CD14-positive monocyte (primary cell): ENCODE results near the gene RBM10. TPM values are rescaled to one million over a fixed set of nuclear protein-coding genes. Genes with fewer than 3 reads are reported as not detected.

Source experiments
- DNase-seq, 3 donors: peaks; one replicate each; pipeline ENCODE4 v3.0.0-alpha.2; 2011 to 2022
- H2AFZ ChIP-seq: 2 replicates; pipeline ENCODE4 v1.6.0; 2012; ENCODE audit warnings: mild to moderate bottlenecking, low read depth, low read length, inconsistent platforms; ENCODE audit not compliant: insufficient read depth, poor library complexity, severe bottlenecking
- H3K27ac ChIP-seq, 2 donors: 1 replicate in 1 of 2; 2 replicates in 1 of 2; pipeline ENCODE4 v1.5.1; 2012 to 2013; ENCODE audit warnings: low read length in 2 of 2, control low read depth in 1 of 2, inconsistent platforms in 1 of 2, low read depth in 1 of 2, mild to moderate bottlenecking in 1 of 2
- H3K27me3 ChIP-seq, 2 donors: one replicate each; pipeline versions ENCODE4 v1.6.0 to v1.6.1; 2011 to 2013; ENCODE audit warnings: low read length in 2 of 2; ENCODE audit not compliant: control insufficient read depth in 2 of 2, insufficient read depth in 2 of 2
- H3K36me3 ChIP-seq, 2 donors: replicated peaks in 1 of 2; 1 replicate in 1 of 2; 2 replicates in 1 of 2; pipeline versions ENCODE4 v1.5.1 to v1.6.1; 2012 to 2013; ENCODE audit warnings: low read length in 2 of 2, control low read depth in 1 of 2, inconsistent platforms in 1 of 2, mild to moderate bottlenecking in 1 of 2; ENCODE audit not compliant: insufficient read depth in 2 of 2, control insufficient read depth in 1 of 2
- H3K4me1 ChIP-seq, 2 donors: 1 replicate in 1 of 2; 2 replicates in 1 of 2; pipeline versions ENCODE4 v1.5.1 to v1.6.1; 2012 to 2013; ENCODE audit warnings: low read length in 2 of 2, control low read depth in 1 of 2, inconsistent platforms in 1 of 2, mild to moderate bottlenecking in 1 of 2, moderate library complexity in 1 of 2; ENCODE audit not compliant: insufficient read depth in 2 of 2, control insufficient read depth in 1 of 2
- H3K4me2 ChIP-seq: replicated peaks from 2 replicates; pipeline ENCODE3; 2012; ENCODE audit warnings: low read length, moderate library complexity, mild to moderate bottlenecking; ENCODE audit not compliant: poor library complexity, severe bottlenecking; ENCODE audit errors: extremely low read depth
- H3K4me3 ChIP-seq, 3 experiments: fragments of 200-600 bp in 1 of 3; sonication (generic) in 1 of 3; replicated peaks in 1 of 3; 1 replicate in 2 of 3; 2 replicates in 1 of 3; pipeline ENCODE4 v1.5.1; 2011 to 2013; ENCODE audit warnings: low read length in 3 of 3, mild to moderate bottlenecking in 3 of 3, control low read depth in 2 of 3, low read depth in 2 of 3, inconsistent platforms in 1 of 3, moderate library complexity in 1 of 3
- H3K79me2 ChIP-seq: 2 replicates; pipeline ENCODE4 v1.6.0; 2012; ENCODE audit warnings: mild to moderate bottlenecking, control low read depth, inconsistent platforms, low read length, moderate library complexity; ENCODE audit not compliant: insufficient read depth
- H3K9ac ChIP-seq: 2 replicates; pipeline ENCODE4 v1.6.0; 2017; ENCODE audit warnings: low read length, mild to moderate bottlenecking; ENCODE audit not compliant: insufficient read depth, poor library complexity, severe bottlenecking
- H3K9me3 ChIP-seq, 2 donors: replicated peaks in 1 of 2; 1 replicate in 1 of 2; 2 replicates in 1 of 2; pipeline versions ENCODE4 v1.5.1 to v1.6.1; 2012 to 2013; ENCODE audit warnings: low read length in 2 of 2, control low read depth in 1 of 2; ENCODE audit not compliant: control insufficient read depth in 1 of 2, insufficient read depth in 1 of 2
- H4K20me1 ChIP-seq: 2 replicates; pipeline ENCODE4 v1.6.0; 2012; ENCODE audit warnings: mild to moderate bottlenecking, low read length, control low read depth, moderate library complexity; ENCODE audit not compliant: insufficient read depth
- H3K27ac Mint-ChIP-seq, 7 donors: one replicate each; pipeline ENCODE4 v1.8.0; 2020; ENCODE audit warnings: mild to moderate bottlenecking in 7 of 7, mixed read lengths in 7 of 7, moderate library complexity in 6 of 7, inconsistent platforms in 2 of 7
- H3K27me3 Mint-ChIP-seq, 3 donors: one replicate each; pipeline ENCODE4 v1.8.0; 2021 to 2022; ENCODE audit warnings: low read depth in 3 of 3, mild to moderate bottlenecking in 3 of 3, mixed read lengths in 3 of 3, moderate library complexity in 3 of 3, inconsistent platforms in 1 of 3
- H3K36me3 Mint-ChIP-seq, 2 donors: one replicate each; pipeline ENCODE4 v1.8.0; 2020; ENCODE audit warnings: mixed read lengths in 2 of 2, inconsistent platforms in 1 of 2, mild to moderate bottlenecking in 1 of 2
- H3K4me1 Mint-ChIP-seq: one replicate; pipeline ENCODE4 v1.8.0; 2020; ENCODE audit warnings: mild to moderate bottlenecking, mixed read lengths
- H3K4me3 Mint-ChIP-seq, 2 donors: one replicate each; pipeline ENCODE4 v1.8.0; 2020; ENCODE audit warnings: mild to moderate bottlenecking in 2 of 2, mixed read lengths in 2 of 2, moderate library complexity in 1 of 2
- H3K9me3 Mint-ChIP-seq, 7 donors: one replicate each; pipeline ENCODE4 v1.8.0; 2020 to 2022; ENCODE audit warnings: mixed read lengths in 7 of 7, mild to moderate bottlenecking in 6 of 7, moderate library complexity in 6 of 7, inconsistent platforms in 2 of 7
- WGBS: methylation state at CpG from one replicate; pipeline ENCODE4 v1.1.5; 2013; ENCODE audit warnings: missing lambda C conversion rate; ENCODE audit not compliant: insufficient coverage; 5-methylcytosine and 5-hydroxymethylcytosine counted together
- intact Hi-C, 2 donors: fragments of 100-400 bp; cut with micrococcal nuclease; formaldehyde crosslinking; loops; one replicate each; pipeline versions ENCODE4 v1.15.0 to v1.15.1; 2023
- polyA plus RNA-seq, 3 donors: library from polyadenylated mRNA; depleted of rRNA in 1 of 3; unstranded in 2 of 3; stranded (reverse) in 1 of 3; fragments of 300-500 nt in 2 of 3; fragments of >200 nt in 1 of 3; fragmentation: Illumina TruSeq in 2 of 3; gene quantifications; 1 replicate in 2 of 3; 2 replicates in 1 of 3; pipeline ENCODE4 v1.2.3, GENCODE V29; 2012 to 2021
- TF ChIP-seq, protein P1 (sequence below): fragments of 200-600 bp; IDR thresholded peaks from one replicate; pipeline ENCODE4 v1.8.0; 2022; ENCODE audit warnings: antibody characterized with exemption, mild to moderate bottlenecking

RBM10 gene
- polyA plus RNA-seq, 3 donors = 7.3 to 29.4 (median 14.0) TPM

DNA sequence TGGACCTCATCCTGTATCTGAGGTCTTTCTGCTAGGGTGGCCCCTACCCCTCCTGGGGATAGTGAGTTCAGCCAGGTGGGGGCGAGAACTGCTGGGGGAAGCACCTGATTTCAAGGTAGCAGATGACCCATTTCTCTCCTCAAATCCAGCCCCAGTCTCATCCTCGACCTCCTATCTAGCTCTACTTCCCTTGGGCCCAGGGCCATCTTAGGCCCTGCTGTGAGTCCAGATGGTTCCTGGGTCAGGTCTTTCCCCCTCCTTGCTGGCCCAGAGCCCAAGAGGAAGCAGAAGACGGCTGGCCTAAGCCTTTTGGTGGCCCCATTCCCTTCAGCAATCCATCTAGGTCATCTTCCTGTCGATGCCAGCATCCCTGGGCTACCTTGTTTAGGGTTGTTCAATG lies 76.7 kb downstream of the RBM10 start:
- TF ChIP-seq, protein P1, sequence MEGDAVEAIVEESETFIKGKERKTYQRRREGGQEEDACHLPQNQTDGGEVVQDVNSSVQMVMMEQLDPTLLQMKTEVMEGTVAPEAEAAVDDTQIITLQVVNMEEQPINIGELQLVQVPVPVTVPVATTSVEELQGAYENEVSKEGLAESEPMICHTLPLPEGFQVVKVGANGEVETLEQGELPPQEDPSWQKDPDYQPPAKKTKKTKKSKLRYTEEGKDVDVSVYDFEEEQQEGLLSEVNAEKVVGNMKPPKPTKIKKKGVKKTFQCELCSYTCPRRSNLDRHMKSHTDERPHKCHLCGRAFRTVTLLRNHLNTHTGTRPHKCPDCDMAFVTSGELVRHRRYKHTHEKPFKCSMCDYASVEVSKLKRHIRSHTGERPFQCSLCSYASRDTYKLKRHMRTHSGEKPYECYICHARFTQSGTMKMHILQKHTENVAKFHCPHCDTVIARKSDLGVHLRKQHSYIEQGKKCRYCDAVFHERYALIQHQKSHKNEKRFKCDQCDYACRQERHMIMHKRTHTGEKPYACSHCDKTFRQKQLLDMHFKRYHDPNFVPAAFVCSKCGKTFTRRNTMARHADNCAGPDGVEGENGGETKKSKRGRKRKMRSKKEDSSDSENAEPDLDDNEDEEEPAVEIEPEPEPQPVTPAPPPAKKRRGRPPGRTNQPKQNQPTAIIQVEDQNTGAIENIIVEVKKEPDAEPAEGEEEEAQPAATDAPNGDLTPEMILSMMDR = no peak
- H3K4me2 ChIP-seq = no peak overlapping the region
- no CpG with 5 or more reads among the region's 4 CpGs for WGBS

DNA sequence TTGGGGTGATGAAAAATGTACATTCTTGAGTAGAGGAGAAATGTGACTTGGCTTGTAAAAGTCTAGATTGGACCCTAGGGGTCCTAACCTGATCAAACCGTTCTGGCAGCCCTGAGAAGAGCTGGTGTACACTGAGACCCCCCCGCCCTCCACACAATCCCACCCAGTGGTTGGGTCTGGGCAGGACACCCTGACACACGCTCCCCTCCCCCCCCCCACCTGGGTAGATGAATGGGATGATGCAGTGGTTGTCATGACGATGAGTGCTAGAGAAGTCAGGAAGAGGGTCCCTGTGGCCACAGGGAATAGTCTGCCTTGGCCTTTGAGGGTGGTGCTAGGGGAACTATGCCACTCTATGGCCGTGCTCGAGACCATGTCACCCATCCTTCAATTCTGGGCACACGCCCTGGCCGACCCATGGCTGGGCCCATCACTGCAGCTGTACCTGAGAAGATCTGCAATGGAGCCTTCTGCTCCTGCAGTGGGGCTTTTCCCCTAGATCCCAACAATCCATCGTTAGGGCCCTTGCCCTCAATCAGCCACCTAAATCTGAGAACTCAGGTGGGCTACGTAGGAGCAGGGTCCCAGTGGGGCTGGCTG lies 77.8 kb downstream of the RBM10 start:
- 100% methylated on average over 1 of the region's 10 CpGs for WGBS
- no peaks in the 10 kb centered on the region for H3K27me3 ChIP-seq
- H3K4me3 ChIP-seq = no peak overlapping the region
- peaks cover 18 to 26% of the 10 kb centered on the region in 2 donors for H3K4me1 ChIP-seq
- no peak for DNase-seq
- H3K9me3 Mint-ChIP-seq = peaks cover 0 to 13% (median 0%) of the 10 kb centered on the region in 7 donors
- H3K27ac Mint-ChIP-seq = peak overlapping the region in 1 of 7 donors; percentile 51
- TF ChIP-seq, protein P1 = no peak
- no peak overlapping the region for H3K9ac ChIP-seq
- no peak overlapping the region for H2AFZ ChIP-seq
- H4K20me1 ChIP-seq = peaks cover 53% of the 10 kb centered on the region
- peaks cover 42 to 57% of the 10 kb centered on the region in 2 donors for H3K36me3 Mint-ChIP-seq
- peaks cover 37% of the 10 kb centered on the region for H3K79me2 ChIP-seq
- no peak overlapping the region for H3K4me3 Mint-ChIP-seq
- intact Hi-C loops = no loop called here
- no peak overlapping the region for H3K4me2 ChIP-seq
- no peaks in the 10 kb centered on the region for H3K9me3 ChIP-seq
- H3K4me1 Mint-ChIP-seq = peaks cover 29% of the 10 kb centered on the region
- H3K27me3 Mint-ChIP-seq = peaks cover 0 to 29% (median 0%) of the 10 kb centered on the region in 3 donors
- H3K36me3 ChIP-seq = peaks cover 43 to 57% of the 10 kb centered on the region in 2 donors
- H3K27ac ChIP-seq = no peak overlapping the region

More for the DNA sequence above, 76.7 kb downstream of the RBM10 start:
- H3K27ac Mint-ChIP-seq = peak overlapping the region in 5 of 7 donors; percentile 17 to 55 (median 47)
- H3K4me1 ChIP-seq = peaks cover 25 to 34% of the 10 kb centered on the region in 2 donors
- peaks cover 36 to 47% of the 10 kb centered on the region in 2 donors for H3K36me3 ChIP-seq
- peak in 2 of 3 donors; percentile 21 to 27 for DNase-seq
- H3K36me3 Mint-ChIP-seq = peaks cover 39 to 51% of the 10 kb centered on the region in 2 donors
- H3K4me3 Mint-ChIP-seq = no peak overlapping the region
- H3K27me3 ChIP-seq = no peaks in the 10 kb centered on the region
- no peak overlapping the region for H2AFZ ChIP-seq
- peak overlapping the region; percentile 3 to 32 for H3K27ac ChIP-seq
- peaks cover 55% of the 10 kb centered on the region for H4K20me1 ChIP-seq
- peaks cover 0 to 16% (median 0%) of the 10 kb centered on the region in 7 donors for H3K9me3 Mint-ChIP-seq
- H3K9ac ChIP-seq = no peak overlapping the region
- no peak overlapping the region for H3K4me3 ChIP-seq
- peaks cover 0 to 24% (median 0%) of the 10 kb centered on the region in 3 donors for H3K27me3 Mint-ChIP-seq
- no peaks in the 10 kb centered on the region for H3K9me3 ChIP-seq
- H3K79me2 ChIP-seq = peaks cover 37% of the 10 kb centered on the region
- intact Hi-C loops = no loop called here
- peaks cover 38% of the 10 kb centered on the region for H3K4me1 Mint-ChIP-seq
